Karpas-422 (cell line): ENCODE results near the gene GPATCH2. TPM values are rescaled to one million over a fixed set of nuclear protein-coding genes. Genes with fewer than 3 reads are reported as not detected.
A peak's percentile ranks its signal among the peaks of the same experiment; 100 is the strongest.

ENCODE experiments used
- DNase-seq: peaks from one replicate; pipeline ENCODE4 v3.0.0-alpha.2; 2015
- H2AFZ ChIP-seq: fragments of 200-600 bp; sonication (generic); 2 replicates; pipeline ENCODE4 v1.6.1; 2014; ENCODE audit warnings: antibody characterized with exemption, low read length, mixed read lengths
- H3K27ac ChIP-seq: fragments of 200-600 bp; sonication (generic); 2 replicates; pipeline ENCODE4 v1.5.1; 2014; ENCODE audit warnings: mild to moderate bottlenecking, low read length, moderate library complexity
- H3K27me3 ChIP-seq: fragments of 200-600 bp; sonication (generic); 2 replicates; pipeline ENCODE4 v1.6.1; 2014; ENCODE audit warnings: low read length, mixed read lengths
- H3K36me3 ChIP-seq: fragments of 200-600 bp; sonication (generic); 2 replicates; pipeline ENCODE4 v1.6.1; 2014; ENCODE audit warnings: low read length, mixed read lengths; ENCODE audit not compliant: insufficient read depth
- H3K4me1 ChIP-seq: fragments of 200-600 bp; sonication (generic); 2 replicates; pipeline ENCODE4 v1.6.1; 2014; ENCODE audit warnings: mild to moderate bottlenecking, low read length, mixed read lengths
- H3K4me2 ChIP-seq: fragments of 200-600 bp; sonication (generic); 2 replicates; pipeline ENCODE4 v1.6.1; 2014; ENCODE audit warnings: low read length, low read depth, mild to moderate bottlenecking; ENCODE audit not compliant: poor library complexity, severe bottlenecking
- H3K4me3 ChIP-seq: fragments of 200-600 bp; sonication (generic); 2 replicates; pipeline ENCODE4 v1.5.1; 2014; ENCODE audit warnings: mild to moderate bottlenecking, antibody characterized with exemption, low read length, mixed read lengths
- H3K79me2 ChIP-seq: fragments of 200-600 bp; sonication (generic); 2 replicates; pipeline ENCODE4 v1.6.1; 2014; ENCODE audit warnings: mild to moderate bottlenecking, low read length, mixed read lengths
- H3K9ac ChIP-seq: fragments of 200-600 bp; sonication (generic); 2 replicates; pipeline ENCODE4 v1.6.0; 2014; ENCODE audit warnings: low read length
- H3K9me2 ChIP-seq: fragments of 200-600 bp; sonication (generic), shearing (Covaris generic); replicated peaks from 2 replicates; pipeline ENCODE4 v1.6.0; 2014; ENCODE audit warnings: mild to moderate bottlenecking, low read length, moderate library complexity; ENCODE audit not compliant: insufficient read depth
- H3K9me3 ChIP-seq: fragments of 300-700, 200-600 bp; sonication (generic); 2 replicates; pipeline ENCODE4 v1.6.1; 2014; ENCODE audit warnings: low read length, mixed read lengths
- H4K20me1 ChIP-seq: fragments of 200-600 bp; sonication (generic); 2 replicates; pipeline ENCODE4 v1.6.1; 2014; ENCODE audit warnings: mild to moderate bottlenecking, antibody characterized with exemption, low read length, low read depth; ENCODE audit not compliant: insufficient read depth
- total RNA-seq: library from RNA; depleted of rRNA; stranded (reverse); fragments of >200 nt; shearing (Covaris generic); gene quantifications from 2 replicates; pipeline ENCODE4 v1.2.3, GENCODE V29; 2014; ENCODE audit warnings: low replicate concordance

GPATCH2 gene
- total RNA-seq, 1 experiment from 2014 or later: 26.8 TPM

DNA sequence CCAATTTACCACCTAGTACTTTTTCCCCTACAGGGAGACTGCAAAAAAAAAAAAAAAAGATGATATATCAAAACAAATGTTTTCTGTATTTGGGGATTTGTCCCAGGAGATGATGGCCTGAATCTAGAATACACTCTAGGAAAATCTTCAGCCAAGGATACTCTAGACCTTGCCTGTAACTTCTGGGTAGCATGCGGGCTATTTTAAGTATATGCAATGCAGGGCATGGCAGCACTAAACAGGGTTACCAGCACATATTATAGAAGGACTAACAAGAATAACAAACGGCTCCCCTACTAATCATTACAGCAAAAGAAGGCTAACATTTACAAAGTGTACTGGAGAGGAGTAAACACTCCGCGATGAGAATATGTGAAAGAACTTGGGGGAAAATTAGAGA, 109.6 kb downstream of the GPATCH2 start:
- Histone ChIP-seq H3K9me2 (no peaks in the 10 kb centered on the region), H3K9me3 (no peaks in the 10 kb centered on the region), H3K4me2 (no peak overlapping the region), H3K9ac (no peak overlapping the region), H3K79me2 (peaks cover 8% of the 10 kb centered on the region; the same call in 1 of the 2 replicates), H3K4me1 (peaks cover 6% of the 10 kb centered on the region; the same call in 1 of the 2 replicates), H3K27me3 (no peaks in the 10 kb centered on the region), H3K36me3 (no peaks in the 10 kb centered on the region), H2AFZ (no peak overlapping the region), H4K20me1 (no peaks in the 10 kb centered on the region), H3K27ac (no peak overlapping the region), H3K4me3 (no peak overlapping the region)
- DNase-seq: no peak

DNA sequence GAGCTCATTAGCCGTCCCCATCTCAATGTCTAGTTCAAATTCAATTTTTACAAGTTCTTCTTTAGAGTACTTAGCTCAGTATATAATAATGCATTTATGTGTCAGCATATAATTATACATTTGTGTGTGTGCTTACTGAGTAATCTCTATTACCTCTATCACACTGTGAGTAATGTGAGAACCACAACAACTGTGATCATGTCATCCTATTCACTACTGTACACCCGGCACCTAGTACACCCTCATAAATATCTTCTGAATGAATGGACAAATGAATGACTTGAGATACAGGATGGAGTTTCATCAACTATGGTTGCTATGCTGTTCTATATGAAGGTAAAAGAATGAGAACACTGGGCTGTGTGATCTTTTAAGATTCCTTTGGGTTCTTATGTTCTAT, 124.0 kb downstream of the GPATCH2 start:
- DNase-seq: no peak
- Histone ChIP-seq H4K20me1 (no peaks in the 10 kb centered on the region), H3K79me2 (no peaks in the 10 kb centered on the region), H3K27me3 (no peaks in the 10 kb centered on the region), H3K9ac (no peak overlapping the region), H3K27ac (no peak overlapping the region), H3K4me3 (no peak overlapping the region), H3K9me2 (no peaks in the 10 kb centered on the region), H3K36me3 (no peaks in the 10 kb centered on the region), H3K4me1 (no peaks in the 10 kb centered on the region), H3K9me3 (no peaks in the 10 kb centered on the region), H2AFZ (no peak overlapping the region), H3K4me2 (no peak overlapping the region)

- no peaks in the 10 kb centered on the region for H3K9me2 ChIP-seq
- no peak for DNase-seq
- H3K36me3 ChIP-seq: peaks cover 5% of the 10 kb centered on the region; the same call in 1 of the 2 replicates
- no peak overlapping the region for H3K4me2 ChIP-seq
- H3K79me2 ChIP-seq: 0 out of 2 replicates have a peak, but pooled peaks cover 3% of the 10 kb centered on the region
- no peak overlapping the region for H3K9ac ChIP-seq
- H3K4me3 ChIP-seq: no peak overlapping the region
- H4K20me1 ChIP-seq: no peaks in the 10 kb centered on the region
- no peak overlapping the region for H2AFZ ChIP-seq
- H3K9me3 ChIP-seq: no peaks in the 10 kb centered on the region
- H3K27me3 ChIP-seq: no peaks in the 10 kb centered on the region
- H3K27ac ChIP-seq: no peak overlapping the region
- H3K4me1 ChIP-seq: peaks cover 22% of the 10 kb centered on the region
Measured at GRCh38 chr1:217498209-217498608, 132.7 kb downstream of the GPATCH2 start.

- Histone ChIP-seq H3K4me2 (peak overlapping the region; percentile 12), H3K4me3 (no peak overlapping the region), H4K20me1 (no peaks in the 10 kb centered on the region), H3K9ac (peak overlapping the region; percentile 22; the same call in 1 of the 2 replicates), H2AFZ (peak overlapping the region; percentile 44; the same call in 1 of the 2 replicates), H3K9me2 (no peaks in the 10 kb centered on the region; the same call in 1 of the 2 replicates), H3K4me1 (peaks cover 22% of the 10 kb centered on the region), H3K27me3 (no peaks in the 10 kb centered on the region), H3K79me2 (0 out of 2 replicates have a peak, but pooled peaks cover 3% of the 10 kb centered on the region), H3K27ac (peak overlapping the region; percentile 58), H3K36me3 (peaks cover 5% of the 10 kb centered on the region; the same call in 1 of the 2 replicates), H3K9me3 (no peaks in the 10 kb centered on the region)
- DNase-seq: peak; percentile 47
Measured at GRCh38 chr1:217495249-217495648, 135.6 kb downstream of the GPATCH2 start.

DNA sequence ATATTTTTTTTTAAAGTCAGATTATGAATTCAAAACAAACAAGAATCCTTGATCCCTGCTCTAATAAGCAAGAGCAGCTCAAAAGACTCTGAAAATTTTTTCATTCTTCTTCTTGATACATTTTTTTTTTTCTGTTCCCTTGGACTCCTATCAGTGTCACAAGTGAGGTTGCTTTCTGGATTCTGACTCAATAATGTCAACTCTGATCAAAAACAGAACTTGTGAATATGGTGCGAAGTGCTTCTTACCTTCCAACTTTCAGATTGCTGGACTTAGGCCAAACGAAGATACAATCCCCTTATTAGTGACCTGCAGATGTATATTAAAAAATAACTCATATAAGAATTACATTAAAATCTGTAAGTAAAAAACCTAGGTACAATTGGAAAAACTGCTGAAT, 136.1 kb downstream of the GPATCH2 start:
- Histone ChIP-seq H3K4me3 (no peak overlapping the region), H3K27me3 (no peaks in the 10 kb centered on the region)
- no peak for DNase-seq

GRCh38 chr1:217493290-217493689, 137.6 kb downstream of the GPATCH2 start:
- Histone ChIP-seq H3K4me2 (no peak overlapping the region), H3K9me3 (no peaks in the 10 kb centered on the region), H3K4me1 (peaks cover 15% of the 10 kb centered on the region), H3K9ac (no peak overlapping the region), H3K27me3 (no peaks in the 10 kb centered on the region), H3K4me3 (no peak overlapping the region), H3K36me3 (peaks cover 5% of the 10 kb centered on the region; the same call in 1 of the 2 replicates), H3K27ac (no peak overlapping the region), H3K79me2 (0 out of 2 replicates have a peak, but pooled peaks cover 3% of the 10 kb centered on the region), H2AFZ (no peak overlapping the region), H3K9me2 (no peaks in the 10 kb centered on the region; the same call in 1 of the 2 replicates), H4K20me1 (no peaks in the 10 kb centered on the region)
- no peak for DNase-seq

More for the DNA sequence above, 136.1 kb downstream of the GPATCH2 start:
- H3K9ac ChIP-seq: no peak overlapping the region
- H3K9me3 ChIP-seq: no peaks in the 10 kb centered on the region
- 0 out of 2 replicates have a peak, but pooled peaks cover 3% of the 10 kb centered on the region for H3K79me2 ChIP-seq
- no peak overlapping the region for H3K4me2 ChIP-seq
- no peaks in the 10 kb centered on the region; the same call in 1 of the 2 replicates for H3K9me2 ChIP-seq
- no peaks in the 10 kb centered on the region for H4K20me1 ChIP-seq
- peaks cover 22% of the 10 kb centered on the region for H3K4me1 ChIP-seq
- 0 out of 2 replicates have a peak overlapping the region, but pooled peaks have one; percentile 44 for H2AFZ ChIP-seq
- peaks cover 5% of the 10 kb centered on the region; the same call in 1 of the 2 replicates for H3K36me3 ChIP-seq
- peak overlapping the region; percentile 58; the same call in 1 of the 2 replicates for H3K27ac ChIP-seq

GRCh38 chr1:217484871-217485270, 146.0 kb downstream of the GPATCH2 start:
- H3K4me3 ChIP-seq: no peak overlapping the region
- no peaks in the 10 kb centered on the region for H3K79me2 ChIP-seq
- H3K27ac ChIP-seq: no peak overlapping the region
- no peak for DNase-seq
- H3K4me2 ChIP-seq: no peak overlapping the region
- H3K36me3 ChIP-seq: 0 out of 2 replicates have a peak, but pooled peaks cover 3% of the 10 kb centered on the region
- no peaks in the 10 kb centered on the region for H3K27me3 ChIP-seq
- H3K4me1 ChIP-seq: no peaks in the 10 kb centered on the region
- H4K20me1 ChIP-seq: no peaks in the 10 kb centered on the region
- H3K9me3 ChIP-seq: no peaks in the 10 kb centered on the region
- no peaks in the 10 kb centered on the region for H3K9me2 ChIP-seq
- no peak overlapping the region for H2AFZ ChIP-seq
- no peak overlapping the region for H3K9ac ChIP-seq

GRCh38 chr1:217482356-217483102, 148.4 kb downstream of the GPATCH2 start:
- Histone ChIP-seq H3K36me3 (0 out of 2 replicates have a peak, but pooled peaks cover 3% of the 10 kb centered on the region), H3K9me3 (no peaks in the 10 kb centered on the region), H3K27ac (no peak overlapping the region), H3K4me2 (no peak overlapping the region), H3K79me2 (no peaks in the 10 kb centered on the region), H3K9me2 (no peaks in the 10 kb centered on the region), H4K20me1 (no peaks in the 10 kb centered on the region), H3K27me3 (no peaks in the 10 kb centered on the region), H3K9ac (no peak overlapping the region), H3K4me3 (no peak overlapping the region), H3K4me1 (no peaks in the 10 kb centered on the region), H2AFZ (no peak overlapping the region)
- no peak for DNase-seq
